ENCODE measurements around the gene PAQR9. TPM values are rescaled to one million over a fixed set of nuclear protein-coding genes. Genes with fewer than 3 reads are reported as not detected.

PAQR9 gene
- polyA plus RNA-seq, 1 of the 3 experiments (the other 2 are of a cell fraction) = 0.16 TPM

DNA sequence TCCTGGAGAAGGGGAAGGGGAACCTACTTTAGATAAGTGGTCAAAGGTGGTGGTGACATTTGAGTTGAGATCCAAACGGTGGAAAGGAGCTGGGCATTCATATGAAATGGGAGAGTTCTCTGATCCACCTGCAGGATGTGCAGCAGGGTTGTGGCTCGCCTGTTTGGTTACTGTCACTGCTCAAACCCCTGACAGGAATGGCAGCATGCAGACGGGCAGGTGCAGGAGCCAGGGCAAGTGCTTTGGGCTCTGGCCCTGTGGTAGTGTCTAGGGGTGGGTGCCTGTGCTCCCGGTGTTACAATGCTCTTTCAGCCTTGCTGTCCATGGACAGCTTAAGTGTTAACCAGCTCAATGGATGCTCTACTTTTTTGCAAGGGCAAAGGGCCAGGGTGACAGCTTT lies 18.5 kb downstream of the PAQR9 start:
- no peaks in the 10 kb centered on the region for H3K9me3 ChIP-seq
- H3K36me3 ChIP-seq (replicated peaks in 1 of 2; ENCODE audit: control insufficient read depth in 1 of 2, insufficient read depth in 2 of 2, low read length in 1 of 2) = no peaks in the 10 kb centered on the region
- no peak overlapping the region for H3K27ac ChIP-seq (ENCODE audit: low read depth in 2 of 2, low read length in 1 of 2)
- POLR2A ChIA-PET = no interaction called here
- H3K4me1 ChIP-seq (ENCODE audit: control insufficient read depth in 1 of 2, insufficient read depth in 2 of 2, low read depth in 1 of 2, low read length in 1 of 2) = peaks cover 0 to 10% of the 10 kb centered on the region in 2 experiments; a peak in 1 of 4 replicates
- H3K9ac ChIP-seq = no peak overlapping the region
- CTCF ChIA-PET = interaction anchor here (1.3 to 1.4 kb wide), 2 partner anchors 12 to 88 kb away, joined by 4 to 6 read pairs; no protein-coding TSS in a partner anchor
- no peak overlapping the region for H2AFZ ChIP-seq (ENCODE audit: low read depth)
- no peak overlapping the region for H3K4me2 ChIP-seq
- H4K20me1 ChIP-seq (ENCODE audit: insufficient read depth) = no peaks in the 10 kb centered on the region
- H3K9me2 ChIP-seq = no peaks in the 10 kb centered on the region
- 43% methylated on average over 3 of the region's 4 CpGs for WGBS (ENCODE audit: low lambda C conversion rate)
- DNase-seq = no peak
- TF ChIP-seq, protein P1, sequence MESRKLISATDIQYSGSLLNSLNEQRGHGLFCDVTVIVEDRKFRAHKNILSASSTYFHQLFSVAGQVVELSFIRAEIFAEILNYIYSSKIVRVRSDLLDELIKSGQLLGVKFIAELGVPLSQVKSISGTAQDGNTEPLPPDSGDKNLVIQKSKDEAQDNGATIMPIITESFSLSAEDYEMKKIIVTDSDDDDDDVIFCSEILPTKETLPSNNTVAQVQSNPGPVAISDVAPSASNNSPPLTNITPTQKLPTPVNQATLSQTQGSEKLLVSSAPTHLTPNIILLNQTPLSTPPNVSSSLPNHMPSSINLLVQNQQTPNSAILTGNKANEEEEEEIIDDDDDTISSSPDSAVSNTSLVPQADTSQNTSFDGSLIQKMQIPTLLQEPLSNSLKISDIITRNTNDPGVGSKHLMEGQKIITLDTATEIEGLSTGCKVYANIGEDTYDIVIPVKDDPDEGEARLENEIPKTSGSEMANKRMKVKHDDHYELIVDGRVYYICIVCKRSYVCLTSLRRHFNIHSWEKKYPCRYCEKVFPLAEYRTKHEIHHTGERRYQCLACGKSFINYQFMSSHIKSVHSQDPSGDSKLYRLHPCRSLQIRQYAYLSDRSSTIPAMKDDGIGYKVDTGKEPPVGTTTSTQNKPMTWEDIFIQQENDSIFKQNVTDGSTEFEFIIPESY (IDR thresholded peaks at IDR 0.05; ENCODE audit: borderline replicate concordance, low read depth) = no peak
- TF ChIP-seq TCF12 (IDR thresholded peaks at IDR 0.05) (no peak), SIN3A (IDR thresholded peaks at IDR 0.05; ENCODE audit: borderline replicate concordance, low read depth, low read length) (no peak), TAF1 (IDR thresholded peaks at IDR 0.05; ENCODE audit: borderline replicate concordance, low read depth, low read length) (no peak)
- no peaks in the 10 kb centered on the region for H3K27me3 ChIP-seq (ENCODE audit: insufficient read depth)
- no peak overlapping the region for H3K4me3 ChIP-seq (ENCODE audit: low read depth in 2 of 2, low read length in 1 of 2)
- peaks cover 4% of the 10 kb centered on the region for H3F3A ChIP-seq (replicated peaks; ENCODE audit: insufficient read depth)
- no peaks in the 10 kb centered on the region for H3K79me2 ChIP-seq (ENCODE audit: insufficient read depth)

DNA sequence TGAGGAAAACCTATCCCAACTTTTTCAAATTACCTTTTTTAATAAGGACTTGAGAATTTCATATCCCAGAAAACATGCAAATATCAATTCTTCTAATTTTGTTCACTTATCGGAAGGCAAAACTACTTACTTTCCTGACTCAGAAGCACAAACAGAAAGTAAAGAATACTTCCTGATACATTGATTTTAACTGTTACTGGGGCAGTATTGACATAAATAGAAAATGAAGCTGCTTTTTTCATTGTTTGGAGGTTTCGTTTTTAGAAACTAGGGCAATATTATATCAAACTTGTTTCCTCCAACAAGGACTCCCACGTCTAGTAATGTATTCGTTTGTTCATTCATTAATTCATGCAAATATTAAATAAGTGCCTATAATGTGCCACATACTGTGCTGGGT lies 19.1 kb downstream of the PAQR9 start:
- no peaks in the 10 kb centered on the region for H3K36me3 ChIP-seq (replicated peaks in 1 of 2; ENCODE audit: control insufficient read depth in 1 of 2, insufficient read depth in 2 of 2, low read length in 1 of 2)
- CTCF ChIA-PET = interaction anchor here (1.3 to 1.4 kb wide), 2 partner anchors 12 to 87 kb away, joined by 4 to 6 read pairs; no protein-coding TSS in a partner anchor
- TF ChIP-seq SIN3A (IDR thresholded peaks at IDR 0.05; ENCODE audit: borderline replicate concordance, low read depth, low read length) (no peak), FOXM1 (IDR thresholded peaks at IDR 0.05; ENCODE audit: low read depth) (no peak), YY1 (IDR thresholded peaks at IDR 0.05; ENCODE audit: low read depth) (no peak), JUND (IDR thresholded peaks at IDR 0.05) (no peak), MXI1 (IDR thresholded peaks at IDR 0.05; ENCODE audit: low read depth, low read length) (no peak), MEF2A (IDR thresholded peaks at IDR 0.05; ENCODE audit: borderline replicate concordance, low read depth) (no peak), RFX5 (IDR thresholded peaks at IDR 0.05; ENCODE audit: low read length) (no peak), TAF1 (IDR thresholded peaks at IDR 0.05; ENCODE audit: borderline replicate concordance, low read depth, low read length) (no peak), FOSL2 (IDR thresholded peaks at IDR 0.05; ENCODE audit: borderline replicate concordance, low read depth) (no peak)
- TF ChIP-seq, protein P1 (IDR thresholded peaks at IDR 0.05; ENCODE audit: borderline replicate concordance, low read depth) = no peak
- TF ChIP-seq, protein P2, sequence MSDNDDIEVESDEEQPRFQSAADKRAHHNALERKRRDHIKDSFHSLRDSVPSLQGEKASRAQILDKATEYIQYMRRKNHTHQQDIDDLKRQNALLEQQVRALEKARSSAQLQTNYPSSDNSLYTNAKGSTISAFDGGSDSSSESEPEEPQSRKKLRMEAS (IDR thresholded peaks at IDR 0.05; ENCODE audit: low read depth) = no peak

More for the DNA sequence above, 19.1 kb downstream of the PAQR9 start:
- no peaks in the 10 kb centered on the region for H3K27me3 ChIP-seq (ENCODE audit: insufficient read depth)
- POLR2A ChIA-PET = no interaction called here
- H3K27ac ChIP-seq (ENCODE audit: low read depth in 2 of 2, low read length in 1 of 2) = no peak overlapping the region
- H3K9me3 ChIP-seq = no peaks in the 10 kb centered on the region
- H3K79me2 ChIP-seq (ENCODE audit: insufficient read depth) = no peaks in the 10 kb centered on the region
- no peak overlapping the region for H2AFZ ChIP-seq (ENCODE audit: low read depth)
- H3F3A ChIP-seq (replicated peaks; ENCODE audit: insufficient read depth) = peaks cover 6% of the 10 kb centered on the region
- peaks cover 0 to 10% of the 10 kb centered on the region in 2 experiments; a peak in 1 of 4 replicates for H3K4me1 ChIP-seq (ENCODE audit: control insufficient read depth in 1 of 2, insufficient read depth in 2 of 2, low read depth in 1 of 2, low read length in 1 of 2)
- no peaks in the 10 kb centered on the region for H4K20me1 ChIP-seq (ENCODE audit: insufficient read depth)
- no peak overlapping the region for H3K4me3 ChIP-seq (ENCODE audit: low read depth in 2 of 2, low read length in 1 of 2)
- WGBS (ENCODE audit: low lambda C conversion rate) = 40% methylated on average over 4 of the region's 4 CpGs
- H3K4me2 ChIP-seq = no peak overlapping the region
- no peak overlapping the region for H3K9ac ChIP-seq
- DNase-seq = no peak
- no peaks in the 10 kb centered on the region for H3K9me2 ChIP-seq

Measured in SK-N-SH (cell line).